Trophoblast cell (in vitro differentiated cells and primary cell): Measurements from ENCODE around the gene TMEM130.

ENCODE experiments used
- DNase-seq, 2 donors: peaks; one replicate each; pipeline ENCODE4 v3.0.0-alpha.2; 2016
- H2AFZ ChIP-seq: 2 replicates; pipeline ENCODE4 v1.6.1; 2013; ENCODE audit warnings: low read length, moderate library complexity, mild to moderate bottlenecking; ENCODE audit not compliant: insufficient read depth, poor library complexity
- H2AK5ac ChIP-seq: 2 replicates; pipeline ENCODE4 v1.6.1; 2013; ENCODE audit warnings: mild to moderate bottlenecking, low read length
- H2BK120ac ChIP-seq: 2 replicates; pipeline ENCODE4 v1.6.1; 2013; ENCODE audit warnings: low read length, mild to moderate bottlenecking, moderate library complexity; ENCODE audit not compliant: insufficient read depth, poor library complexity
- H2BK12ac ChIP-seq: 2 replicates; pipeline ENCODE4 v1.6.1; 2013; ENCODE audit warnings: mild to moderate bottlenecking, low read length, moderate library complexity
- H2BK5ac ChIP-seq: 2 replicates; pipeline ENCODE4 v1.6.1; 2013; ENCODE audit warnings: low read length, low read depth, moderate library complexity, mild to moderate bottlenecking; ENCODE audit not compliant: poor library complexity
- H3K14ac ChIP-seq: 2 replicates; pipeline ENCODE4 v1.6.1; 2013; ENCODE audit warnings: mild to moderate bottlenecking, low read length
- H3K18ac ChIP-seq: 2 replicates; pipeline ENCODE4 v1.6.1; 2013; ENCODE audit warnings: mild to moderate bottlenecking, low read length
- H3K23ac ChIP-seq: 2 replicates; pipeline ENCODE4 v1.6.1; 2013; ENCODE audit warnings: low read length
- H3K27ac ChIP-seq: 2 replicates; pipeline ENCODE4 v1.5.1; 2013; ENCODE audit warnings: low read depth, mild to moderate bottlenecking, inconsistent platforms, low read length, moderate library complexity
- H3K27me3 ChIP-seq: 2 replicates; pipeline ENCODE4 v1.6.1; 2013; ENCODE audit warnings: inconsistent platforms, mild to moderate bottlenecking, low read length, moderate library complexity; ENCODE audit not compliant: insufficient read depth
- H3K36me3 ChIP-seq, 2 experiments: 1 replicate in 1 of 2; 2 replicates in 1 of 2; pipeline ENCODE4 v1.6.1; 2013; ENCODE audit warnings: low read length in 2 of 2, mild to moderate bottlenecking in 2 of 2, moderate library complexity in 1 of 2; ENCODE audit not compliant: insufficient read depth in 2 of 2, control insufficient read depth in 1 of 2
- H3K4ac ChIP-seq: 2 replicates; pipeline ENCODE4 v1.6.1; 2013; ENCODE audit warnings: low read depth, mild to moderate bottlenecking, low read length, moderate library complexity
- H3K4me1 ChIP-seq, 2 experiments: 1 replicate in 1 of 2; 2 replicates in 1 of 2; pipeline ENCODE4 v1.6.1; 2013; ENCODE audit warnings: low read length in 2 of 2, mild to moderate bottlenecking in 2 of 2, moderate library complexity in 1 of 2; ENCODE audit not compliant: insufficient read depth in 2 of 2, control insufficient read depth in 1 of 2
- H3K4me2 ChIP-seq: 2 replicates; pipeline ENCODE4 v1.6.1; 2013; ENCODE audit warnings: inconsistent platforms, mild to moderate bottlenecking, low read length, moderate library complexity
- H3K4me3 ChIP-seq: 2 replicates; pipeline ENCODE4 v1.5.1; 2013; ENCODE audit warnings: mild to moderate bottlenecking, low read depth, low read length, inconsistent platforms
- H3K79me1 ChIP-seq: one replicate; pipeline ENCODE4 v1.6.1; 2013; ENCODE audit warnings: low read length
- H3K79me2 ChIP-seq: 2 replicates; pipeline ENCODE4 v1.6.1; 2013; ENCODE audit warnings: low read length, mild to moderate bottlenecking; ENCODE audit not compliant: control insufficient read depth, insufficient read depth, poor library complexity
- H3K9ac ChIP-seq: 2 replicates; pipeline ENCODE4 v1.6.1; 2013; ENCODE audit warnings: mild to moderate bottlenecking, low read length
- H3K9me3 ChIP-seq: 2 replicates; pipeline ENCODE4 v1.6.1; 2013; ENCODE audit warnings: low read depth, mild to moderate bottlenecking, control low read depth, inconsistent platforms, low read length; ENCODE audit not compliant: insufficient read depth
- H4K12ac ChIP-seq: 2 replicates; pipeline ENCODE4 v1.6.1; 2013; ENCODE audit warnings: low read depth, mild to moderate bottlenecking, low read length, moderate library complexity
- H4K8ac ChIP-seq: 2 replicates; pipeline ENCODE4 v1.6.1; 2013; ENCODE audit warnings: low read depth, mild to moderate bottlenecking, low read length, moderate library complexity
- H4K91ac ChIP-seq: one replicate; pipeline ENCODE4 v1.6.1; 2013; ENCODE audit warnings: low read depth, mild to moderate bottlenecking, low read length, moderate library complexity
- WGBS: extraction: QIAGEN DNeasy Blood & Tissue Kit; methylation state at CpG from one replicate; pipeline ENCODE4 v1.1.7; 2013; ENCODE audit warnings: missing lambda C conversion rate; ENCODE audit not compliant: insufficient read length, insufficient coverage; ENCODE audit errors: extremely low coverage; 5-methylcytosine and 5-hydroxymethylcytosine counted together

The TMEM130 gene

DNA sequence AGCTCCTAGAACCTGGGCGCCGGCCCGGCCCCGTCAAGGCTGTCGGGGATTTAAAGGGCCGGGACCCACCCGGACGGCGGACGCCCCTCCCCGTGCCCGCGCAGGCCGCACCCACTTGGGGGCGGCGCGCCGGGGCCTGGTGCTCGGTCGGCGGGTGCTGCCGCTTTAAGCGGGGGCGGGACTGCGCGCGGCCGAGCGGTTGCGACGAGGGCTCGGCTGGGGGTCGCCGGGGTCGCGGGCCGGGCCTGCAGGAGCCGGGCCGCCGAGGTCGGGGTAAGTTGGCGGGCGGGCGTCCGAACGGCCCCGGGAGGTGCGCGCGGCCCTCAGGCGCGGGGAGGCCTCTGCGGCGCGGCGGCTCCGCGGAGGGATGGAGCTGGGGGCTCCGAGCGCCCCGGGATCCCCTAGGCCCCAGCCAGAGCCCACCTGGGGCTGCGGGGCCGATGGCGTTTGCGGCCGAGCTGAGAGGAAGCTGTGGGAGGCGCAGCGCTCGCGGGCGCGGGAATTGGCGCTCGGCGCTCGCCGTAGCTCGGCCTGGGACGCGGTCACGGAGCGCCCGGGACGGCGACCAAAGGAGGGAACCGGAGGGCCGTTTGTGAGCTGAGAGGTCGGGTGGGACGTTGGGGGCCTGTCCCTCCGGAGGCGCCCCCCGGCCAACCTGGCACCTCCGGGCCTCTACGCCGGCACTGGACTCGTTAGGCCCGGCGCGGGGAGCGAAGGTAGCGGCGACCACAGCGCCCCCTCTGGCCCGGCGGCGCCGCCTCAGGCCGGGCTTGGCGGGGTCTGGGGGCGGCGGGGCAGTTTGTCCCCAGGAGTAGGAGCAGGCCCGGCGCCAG is 8.8 kb upstream of the TMEM130 start, which contains the start of gene TRRAP:
Gene TRRAP, plus strand, starts transcription at position 168 of the 833 bp plus-strand sequence. CDS start 2,619 bp downstream, outside the sequence.
- no CpG with 5 or more reads among the region's 113 CpGs for WGBS

DNA sequence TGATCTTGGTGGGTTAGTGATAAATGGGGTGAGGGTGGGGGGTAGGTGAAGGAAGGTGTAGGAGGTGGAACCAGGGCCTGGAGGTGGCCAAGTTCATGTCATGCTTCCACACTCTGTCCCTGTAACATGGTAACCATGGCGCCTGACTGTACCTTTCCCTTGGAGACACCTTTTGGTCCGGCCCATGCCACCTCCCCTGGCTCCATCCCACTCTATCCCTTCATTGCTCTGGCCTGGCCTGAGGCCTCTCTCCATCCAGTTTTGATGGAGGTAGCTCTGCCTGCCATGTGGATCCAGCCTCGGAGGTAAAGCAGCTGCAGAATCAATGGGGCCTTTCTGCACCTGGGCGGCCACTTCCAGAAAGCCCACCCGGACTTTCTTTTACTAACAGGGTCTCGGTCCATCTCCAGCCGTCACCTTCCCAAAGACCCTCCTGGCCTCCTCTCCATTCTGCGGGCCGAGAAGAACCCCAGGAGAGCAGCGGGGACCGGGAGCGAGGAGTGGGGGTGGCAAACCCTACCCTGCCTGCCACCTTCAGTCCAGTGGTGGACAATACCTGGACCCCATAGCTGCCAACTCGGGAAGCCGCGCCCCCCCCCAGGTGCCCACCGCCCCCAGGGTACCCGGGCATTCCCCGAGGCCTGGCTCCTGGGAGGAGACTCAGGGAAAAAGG is 8.0 kb upstream of the TMEM130 start:
- peaks cover 4 to 9% of the 10 kb centered on the region in 2 experiments for H3K4me1 ChIP-seq
- H3K4ac ChIP-seq: peak overlapping the region; percentile 65
- H3K4me2 ChIP-seq: peak overlapping the region; percentile 97
- H3K9me3 ChIP-seq: no peaks in the 10 kb centered on the region
- peak overlapping the region; percentile 42 for H2BK5ac ChIP-seq
- WGBS: no CpG with 5 or more reads among the region's 18 CpGs
- no peak for DNase-seq
- no peaks in the 10 kb centered on the region for H3K27me3 ChIP-seq
- peak overlapping the region; percentile 81 for H4K91ac ChIP-seq
- H2BK12ac ChIP-seq: no peak overlapping the region
- peak overlapping the region; percentile 25 for H2BK120ac ChIP-seq
- H2AK5ac ChIP-seq: peak overlapping the region; percentile 0
- peak overlapping the region; percentile 96 for H3K4me3 ChIP-seq
- H2AFZ ChIP-seq: peak overlapping the region; percentile 74
- H3K79me2 ChIP-seq: peaks cover 16% of the 10 kb centered on the region
- H3K14ac ChIP-seq: peak overlapping the region; percentile 89
- peak overlapping the region; percentile 93 for H4K12ac ChIP-seq
- no peak overlapping the region for H3K23ac ChIP-seq
- peaks cover 14% of the 10 kb centered on the region for H3K79me1 ChIP-seq
- H3K9ac ChIP-seq: peak overlapping the region; percentile 32
- no peak overlapping the region for H3K27ac ChIP-seq
- peak overlapping the region; percentile 95 for H4K8ac ChIP-seq
- H3K36me3 ChIP-seq: peaks cover 12% of the 10 kb centered on the region in 2 experiments
- H3K18ac ChIP-seq: peak overlapping the region; percentile 89

More for the DNA sequence above, 8.8 kb upstream of the TMEM130 start, which contains the start of gene TRRAP:
- Histone ChIP-seq H4K91ac (peak within 1 kb of the TSS; percentile 99), H4K8ac (peak within 1 kb of the TSS; percentile 100), H4K12ac (peak within 1 kb of the TSS; percentile 93), H3K23ac (no peak within 1 kb of the TSS), H3K36me3 (peaks cover 14 to 15% of the 10 kb centered on the region in 2 experiments), H3K9me3 (no peaks in the 10 kb centered on the region), H2BK120ac (peak within 1 kb of the TSS; percentile 99), H3K4ac (peak within 1 kb of the TSS; percentile 99), H3K4me1 (peaks cover 4 to 9% of the 10 kb centered on the region in 2 experiments), H3K9ac (peak within 1 kb of the TSS; percentile 98), H3K4me3 (peak within 1 kb of the TSS; percentile 96), H2AFZ (peak within 1 kb of the TSS; percentile 97), H3K18ac (peak within 1 kb of the TSS; percentile 99), H3K79me2 (peaks cover 16% of the 10 kb centered on the region), H2AK5ac (peak within 1 kb of the TSS; percentile 95), H2BK12ac (peak within 1 kb of the TSS; percentile 19), H2BK5ac (peak within 1 kb of the TSS; percentile 96), H3K27ac (peak within 1 kb of the TSS; percentile 88), H3K79me1 (peaks cover 14% of the 10 kb centered on the region), H3K27me3 (no peaks in the 10 kb centered on the region), H3K14ac (peak within 1 kb of the TSS; percentile 100), H3K4me2 (peak within 1 kb of the TSS; percentile 97)
- DNase-seq: peak in 1 of 2 donors; percentile 63

GRCh38 chr7:98877146-98877545 is 7.3 kb upstream of the TMEM130 start:
- Histone ChIP-seq H3K4me3 (no peak overlapping the region), H3K79me2 (peaks cover 16% of the 10 kb centered on the region), H3K79me1 (peaks cover 14% of the 10 kb centered on the region), H3K9ac (no peak overlapping the region), H3K36me3 (peaks cover 5% of the 10 kb centered on the region in 2 experiments), H3K18ac (no peak overlapping the region), H3K23ac (no peak overlapping the region), H3K4ac (no peak overlapping the region), H3K27me3 (no peaks in the 10 kb centered on the region), H4K8ac (no peak overlapping the region), H3K4me2 (no peak overlapping the region), H3K9me3 (no peaks in the 10 kb centered on the region), H3K27ac (no peak overlapping the region), H2BK120ac (no peak overlapping the region), H2AFZ (no peak overlapping the region), H4K91ac (no peak overlapping the region), H2BK12ac (no peak overlapping the region), H2BK5ac (no peak overlapping the region), H3K14ac (no peak overlapping the region), H2AK5ac (no peak overlapping the region), H3K4me1 (peaks cover 4 to 9% of the 10 kb centered on the region in 2 experiments), H4K12ac (no peak overlapping the region)
- WGBS: no CpG with 5 or more reads among the region's 6 CpGs
- DNase-seq: no peak

DNA sequence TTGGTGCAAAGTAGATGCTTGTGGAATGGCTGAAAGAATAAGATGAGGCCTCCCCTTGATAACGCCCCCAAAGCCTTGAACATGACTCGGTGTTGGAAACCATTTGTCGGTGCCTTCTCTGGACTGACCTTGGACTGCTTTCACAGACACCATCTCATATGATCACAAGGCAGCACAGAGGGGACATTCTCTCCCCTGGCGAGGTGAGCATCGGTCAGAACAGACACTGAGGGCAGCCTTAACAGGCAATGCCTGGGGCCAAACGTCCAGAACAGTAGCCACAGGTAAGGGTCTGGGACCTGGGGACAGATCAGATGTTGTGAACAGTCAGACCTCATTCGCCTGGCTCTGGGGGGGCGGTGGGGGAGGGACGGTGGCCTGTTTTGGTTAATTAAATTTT is 5.7 kb upstream of the TMEM130 start:
- no peak overlapping the region for H2AFZ ChIP-seq
- no peak overlapping the region for H4K12ac ChIP-seq
- H2BK5ac ChIP-seq: no peak overlapping the region
- H3K36me3 ChIP-seq: no peaks in the 10 kb centered on the region
- no peak overlapping the region for H3K27ac ChIP-seq
- DNase-seq: no peak
- H2AK5ac ChIP-seq: no peak overlapping the region
- no CpG with 5 or more reads among the region's 9 CpGs for WGBS
- H3K9me3 ChIP-seq: peaks cover 1% of the 10 kb centered on the region
- H3K79me1 ChIP-seq: peaks cover 14% of the 10 kb centered on the region
- H3K27me3 ChIP-seq: peaks cover 7% of the 10 kb centered on the region
- H2BK120ac ChIP-seq: no peak overlapping the region
- no peak overlapping the region for H3K23ac ChIP-seq
- no peak overlapping the region for H4K91ac ChIP-seq
- no peak overlapping the region for H4K8ac ChIP-seq
- H3K9ac ChIP-seq: no peak overlapping the region
- no peak overlapping the region for H3K4ac ChIP-seq
- no peak overlapping the region for H3K18ac ChIP-seq
- no peak overlapping the region for H3K14ac ChIP-seq
- H2BK12ac ChIP-seq: no peak overlapping the region
- peaks cover 4 to 9% of the 10 kb centered on the region in 2 experiments for H3K4me1 ChIP-seq
- H3K4me2 ChIP-seq: no peak overlapping the region
- peaks cover 16% of the 10 kb centered on the region for H3K79me2 ChIP-seq
- no peak overlapping the region for H3K4me3 ChIP-seq
